Endothelial cell of umbilical vein (primary cell): ENCODE data around the gene ETFDH. TPM values are rescaled to one million over a fixed set of nuclear protein-coding genes. Genes with fewer than 3 reads are reported as not detected.

Experiments used
- BruUV-seq: library from RNA; stranded (reverse); fragments of 400-500 nt; replicated peaks from 2 replicates; lab custom pipeline; 2021; lab: Mats Ljungman, UMichigan
- CTCF ChIA-PET: fragments of 300-600, 350-600 bp; sonication (Branson Sonifier 250); formaldehyde crosslinking; loops from one replicate; lab custom pipeline; 2021; ENCODE audit warnings: antibody characterized with exemption, inconsistent platforms; lab: Charles Lee
- POLR2A ChIA-PET: fragments of 300-600, 350-600 bp; sonication (Branson Sonifier 250); formaldehyde crosslinking; loops from one replicate; lab custom pipeline; 2021; ENCODE audit warnings: antibody characterized with exemption, inconsistent platforms; lab: Charles Lee
- DNase-seq: peaks from one replicate; pipeline ENCODE4 v3.0.0-alpha.2; 2011; ENCODE audit warnings: low read depth, low spot score
- FAIRE-seq: peaks from 2 replicates; lab custom pipeline; 2011; peaks lifted over from hg19 to GRCh38; lab: Jason Lieb, UNC
- H2AFZ ChIP-seq: 2 replicates; pipeline ENCODE4 v1.6.0; 2012; ENCODE audit warnings: low read depth, low read length, control low read depth, inconsistent platforms
- H3K27ac ChIP-seq: 2 replicates; pipeline ENCODE4 v1.5.1; 2011; ENCODE audit warnings: low read depth, mild to moderate bottlenecking, control low read depth, low read length, moderate library complexity; ENCODE audit not compliant: insufficient read depth
- H3K27me3 ChIP-seq, 2 experiments: 2 replicates each; pipeline versions ENCODE4 v1.6.0 to v1.6.1; 2011; ENCODE audit warnings: low read length in 2 of 2, mixed read lengths in 1 of 2; ENCODE audit not compliant: control insufficient read depth in 2 of 2, insufficient read depth in 2 of 2
- H3K36me3 ChIP-seq, 2 experiments: 2 replicates in 1 of 2; 3 replicates in 1 of 2; pipeline ENCODE4 v1.5.1; 2011; ENCODE audit warnings: low read length in 2 of 2, mild to moderate bottlenecking in 1 of 2, moderate library complexity in 1 of 2; ENCODE audit not compliant: control insufficient read depth in 2 of 2, insufficient read depth in 2 of 2; ENCODE audit errors: extremely low read depth in 1 of 2
- H3K4me1 ChIP-seq: 3 replicates; pipeline ENCODE4 v1.5.1; 2011; ENCODE audit warnings: mild to moderate bottlenecking, low read length; ENCODE audit not compliant: control insufficient read depth, insufficient read depth; ENCODE audit errors: extremely low read depth
- H3K4me2 ChIP-seq: 2 replicates; pipeline ENCODE4 v1.6.1; 2011; ENCODE audit warnings: low read length, control low read depth, mixed read lengths; ENCODE audit not compliant: insufficient read depth
- H3K4me3 ChIP-seq, 3 experiments: fragments of 200-600 bp in 1 of 3; sonication (generic), shearing (Covaris generic) in 1 of 3; replicated peaks in 1 of 3; 2 replicates each; pipeline ENCODE4 v1.5.1; 2011 to 2016; ENCODE audit warnings: control low read depth in 3 of 3, low read length in 3 of 3, mild to moderate bottlenecking in 2 of 3, inconsistent platforms in 1 of 3, low read depth in 1 of 3, moderate library complexity in 1 of 3; ENCODE audit not compliant: insufficient read depth in 1 of 3
- H3K79me2 ChIP-seq: 2 replicates; pipeline ENCODE4 v1.6.0; 2012; ENCODE audit warnings: low read length, inconsistent platforms; ENCODE audit not compliant: control insufficient read depth, insufficient read depth
- H3K9ac ChIP-seq: replicated peaks from 2 replicates; pipeline ENCODE3; 2011; ENCODE audit warnings: low read length, control low read depth; ENCODE audit not compliant: insufficient read depth; ENCODE audit errors: extremely low read depth
- H3K9me1 ChIP-seq: replicated peaks from 3 replicates; pipeline ENCODE4 v1.6.0; 2011; ENCODE audit warnings: mild to moderate bottlenecking, low read length; ENCODE audit not compliant: control insufficient read depth, insufficient read depth; ENCODE audit errors: extremely low read depth
- H3K9me3 ChIP-seq: replicated peaks from 2 replicates; pipeline ENCODE4 v1.5.1; 2012; ENCODE audit warnings: low read length, inconsistent platforms; ENCODE audit not compliant: control insufficient read depth, insufficient read depth
- H4K20me1 ChIP-seq: replicated peaks from 2 replicates; pipeline ENCODE3; 2011; ENCODE audit warnings: mild to moderate bottlenecking, low read length; ENCODE audit not compliant: control insufficient read depth, insufficient read depth; ENCODE audit errors: extremely low read depth
- CTCF ChIP-seq, 2 donors: IDR thresholded peaks; 1 replicate in 1 of 2; 2 replicates in 1 of 2; pipeline ENCODE4 v1.5.1; 2011; ENCODE audit warnings: low read length in 2 of 2, mild to moderate bottlenecking in 2 of 2, moderate library complexity in 2 of 2, control low read depth in 1 of 2, inconsistent platforms in 1 of 2, low read depth in 1 of 2; ENCODE audit not compliant: insufficient read depth in 1 of 2; ENCODE audit errors: extremely low read depth in 1 of 2
- EZH2 ChIP-seq: IDR thresholded peaks from 2 replicates; pipeline ENCODE4 v1.6.1; 2012; ENCODE audit warnings: borderline replicate concordance, low read depth, mild to moderate bottlenecking, moderate library complexity, low read length, inconsistent platforms; ENCODE audit not compliant: severe bottlenecking
- FOS ChIP-seq: IDR thresholded peaks from 2 replicates; pipeline ENCODE4 v1.6.1; 2011; ENCODE audit warnings: mild to moderate bottlenecking, low read length, moderate library complexity, borderline replicate concordance; ENCODE audit not compliant: insufficient read depth
- GATA2 ChIP-seq: IDR thresholded peaks from 2 replicates; pipeline ENCODE4 v1.7.0; 2011; ENCODE audit warnings: low read depth, mild to moderate bottlenecking, moderate library complexity, mixed read lengths, low read length; ENCODE audit not compliant: insufficient read length, insufficient read depth
- JUN ChIP-seq: IDR thresholded peaks from 2 replicates; pipeline ENCODE4 v1.6.1; 2011; ENCODE audit warnings: borderline replicate concordance, low read depth; ENCODE audit not compliant: insufficient read length, insufficient read depth
- MAX ChIP-seq: IDR thresholded peaks from 2 replicates; pipeline ENCODE4 v1.6.1; 2011; ENCODE audit not compliant: insufficient read depth, insufficient read length
- MYC ChIP-seq: IDR thresholded peaks from one replicate; pipeline ENCODE4 v1.6.1; 2011; ENCODE audit warnings: mild to moderate bottlenecking, low read depth, low read length
- POLR2A ChIP-seq: IDR thresholded peaks from 2 replicates; pipeline ENCODE4 v1.6.1; 2012; ENCODE audit warnings: low read depth, mild to moderate bottlenecking, control low read depth, low read length
- POLR2AphosphoS5 ChIP-seq: IDR thresholded peaks from 2 replicates; pipeline ENCODE4 v1.6.1; 2012; ENCODE audit warnings: low read depth, mild to moderate bottlenecking, control low read depth, low read length, moderate library complexity; ENCODE audit not compliant: insufficient read depth
- dilution Hi-C: fragments of 300-500 bp; cut with MboI; formaldehyde crosslinking; loops from one replicate; pipeline ENCODE4 v1.15.0; 2019; ENCODE audit warnings: low sequenced_read_pairs; ENCODE audit not compliant: extremely low pct_ligation_motif_present
- intact Hi-C: fragments of 100-400 bp; cut with micrococcal nuclease; formaldehyde crosslinking; loops from one replicate; pipeline ENCODE4 v1.10.0; 2022
- polyA plus RNA-seq, 4 experiments: library from polyadenylated mRNA; depleted of rRNA in 3 of 4; stranded (reverse) in 3 of 4; unstranded in 1 of 4; fragments of >200 nt; gene quantifications; 2 replicates each; pipeline versions ENCODE4 v1.2.1 to v1.2.3, GENCODE V29; 2011 to 2012; ENCODE audit warnings: missing spikeins in 1 of 4
- total RNA-seq: library from RNA; stranded (reverse); gene quantifications from 2 replicates; pipeline ENCODE4 v1.2.3, GENCODE V29; 2021

ETFDH gene
- total and polyA plus RNA-seq, 2 donors (not counting 3 experiments of a cell fraction or from before 2014, with no cell fraction given), result 17.3 to 22.3 TPM

GRCh38 chr4:158667651-158668198 is 4.4 kb upstream of the ETFDH start:
- intact Hi-C loops (loop anchor here (1.0 kb wide), 1 partner anchor 7 kb away; no protein-coding TSS in a partner anchor), dilution Hi-C loops (no loop called here)
- H3K36me3 ChIP-seq, result peaks cover 0 to 3% of the 10 kb centered on the region in 2 experiments
- no TSS peak for BruUV-seq
- no peak overlapping the region for H2AFZ ChIP-seq
- no peaks in the 10 kb centered on the region for H3K9me1 ChIP-seq
- H3K79me2 ChIP-seq, result peaks cover 27% of the 10 kb centered on the region
- TF ChIP-seq CTCF (IDR thresholded peaks at IDR 0.05; ENCODE audit: extremely low read depth in 1 of 2, insufficient read depth in 1 of 2, low read depth in 1 of 2, low read length in 2 of 2), result peak; percentile 51 to 57
- no peak for TF ChIP-seq FOS
- ChIA-PET CTCF (interaction anchor here (0.6 to 1.1 kb wide), 4 partner anchors 8 to 788 kb away, joined by 3 to 4 read pairs (median 3); no protein-coding TSS in a partner anchor), POLR2A (no interaction called here)
- no peak overlapping the region for H3K4me2 ChIP-seq
- H3K9me3 ChIP-seq, result no peaks in the 10 kb centered on the region
- peaks cover 2% of the 10 kb centered on the region for H4K20me1 ChIP-seq
- no peak overlapping the region for H3K4me3 ChIP-seq
- H3K4me1 ChIP-seq, result peaks cover 10% of the 10 kb centered on the region
- no peak overlapping the region for H3K27ac ChIP-seq
- FAIRE-seq (peak; percentile 72), DNase-seq (peak; percentile 47)
- H3K27me3 ChIP-seq, result no peaks in the 10 kb centered on the region
- no peak overlapping the region for H3K9ac ChIP-seq

- no TSS peak for BruUV-seq
- Histone ChIP-seq H3K9ac (no peak overlapping the region), H3K27ac (no peak overlapping the region), H3K4me2 (no peak overlapping the region), H3K36me3 (peaks cover 0 to 3% of the 10 kb centered on the region in 2 experiments), H3K27me3 (no peaks in the 10 kb centered on the region), H3K9me3 (no peaks in the 10 kb centered on the region), H3K4me3 (no peak overlapping the region), H4K20me1 (peaks cover 2% of the 10 kb centered on the region), H3K9me1 (no peaks in the 10 kb centered on the region), H3K4me1 (peaks cover 11% of the 10 kb centered on the region), H2AFZ (no peak overlapping the region), H3K79me2 (peaks cover 27% of the 10 kb centered on the region)
- TF ChIP-seq EZH2 (no peak), CTCF (IDR thresholded peaks at IDR 0.05; ENCODE audit: extremely low read depth in 1 of 2, insufficient read depth in 1 of 2, low read depth in 1 of 2, low read length in 2 of 2) (no peak), FOS (no peak), GATA2 (no peak), POLR2AphosphoS5 (no peak), POLR2A (no peak), MAX (no peak), MYC (no peak), JUN (no peak)
- intact Hi-C loops, result no loop called here
- ChIA-PET POLR2A (no interaction called here), CTCF (no interaction called here)
- peak; percentile 8 for FAIRE-seq
- dilution Hi-C loops, result no loop called here
- DNase-seq, result no peak
Observed at GRCh38 chr4:158669310-158669709, 2.8 kb upstream of the ETFDH start.
